Activated CD8-positive, alpha-beta memory T cell treated with anti-CD3 and anti-CD28 coated beads, Interleukin-2, amount 50 U/mL, for 4 hours (primary cell): ENCODE results near the gene NSMF.
"Not testable (repeated sequence)": the region's sequence is repeated elsewhere in the genome, so short reads cannot be mapped to it uniquely, and the experiment has no call there.

Experiments used
- DNase-seq: peaks from one replicate; pipeline ENCODE4 v3.0.0-alpha.2; 2020

The NSMF gene

GRCh38 chr9:137428841-137429545, 30.1 kb downstream of the NSMF start:
- DNase-seq = no peak

DNA sequence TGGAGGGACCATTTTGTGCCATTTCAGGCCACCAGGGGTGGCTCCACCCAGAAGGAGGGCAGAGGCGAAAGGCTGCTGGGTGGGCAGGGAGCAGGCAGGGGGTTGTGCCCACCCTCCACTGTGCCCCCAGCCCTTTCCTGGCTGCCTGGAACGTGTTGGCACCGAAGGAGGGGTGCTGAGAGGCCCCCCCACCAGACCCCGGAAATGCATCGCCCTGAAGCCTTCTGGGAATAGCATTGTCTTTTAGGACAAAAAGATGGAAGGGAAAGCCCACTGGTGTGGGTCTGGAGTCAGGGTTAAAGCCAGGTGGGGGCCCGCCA, 30.9 kb downstream of the NSMF start:
- DNase-seq = no peak

DNA sequence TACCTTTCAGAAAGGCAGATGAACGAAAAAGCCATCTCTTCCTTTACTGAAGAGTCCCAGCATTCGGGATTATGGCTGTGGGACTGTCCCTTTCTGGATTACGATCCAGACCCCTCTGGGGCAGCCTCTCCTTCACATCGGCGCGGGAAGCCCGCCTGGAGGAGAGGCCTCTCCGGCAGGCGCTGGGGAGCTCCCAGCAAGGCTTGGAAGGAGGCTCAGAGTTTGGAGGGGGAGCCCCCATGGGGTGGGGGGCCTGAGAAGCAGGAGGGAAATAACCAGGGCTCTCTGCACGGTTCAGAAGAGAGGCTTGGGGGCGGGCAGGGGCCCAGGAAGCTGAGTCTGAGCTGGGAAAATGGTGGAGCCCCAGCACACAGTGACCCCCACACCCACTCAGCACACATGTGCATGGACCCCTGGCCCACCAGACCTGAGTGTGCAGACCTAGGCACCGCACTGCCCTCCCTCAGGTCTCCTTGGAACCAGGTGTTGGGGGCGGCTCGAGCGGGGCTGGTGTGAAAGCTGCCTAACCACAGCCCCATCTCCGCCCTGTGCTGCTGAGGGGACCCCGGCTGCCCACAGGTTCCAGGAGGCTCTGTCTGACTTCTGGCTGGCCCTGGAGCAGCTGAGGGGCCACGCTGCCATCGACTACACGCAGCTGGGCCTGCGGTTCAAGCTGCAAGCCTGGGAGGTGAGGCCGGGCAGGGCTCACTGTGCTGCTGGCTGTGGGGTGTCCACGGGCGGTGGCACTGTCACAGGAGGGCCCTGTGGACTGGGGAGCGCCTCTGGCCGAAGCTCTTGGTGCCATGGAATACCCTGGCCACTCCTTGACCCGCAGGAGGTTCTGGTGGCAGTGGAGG, 31.5 kb downstream of the NSMF start:
- no peak for DNase-seq

- no peak for DNase-seq
Observed at GRCh38 chr9:137426018-137426681, 33.0 kb downstream of the NSMF start.

DNA sequence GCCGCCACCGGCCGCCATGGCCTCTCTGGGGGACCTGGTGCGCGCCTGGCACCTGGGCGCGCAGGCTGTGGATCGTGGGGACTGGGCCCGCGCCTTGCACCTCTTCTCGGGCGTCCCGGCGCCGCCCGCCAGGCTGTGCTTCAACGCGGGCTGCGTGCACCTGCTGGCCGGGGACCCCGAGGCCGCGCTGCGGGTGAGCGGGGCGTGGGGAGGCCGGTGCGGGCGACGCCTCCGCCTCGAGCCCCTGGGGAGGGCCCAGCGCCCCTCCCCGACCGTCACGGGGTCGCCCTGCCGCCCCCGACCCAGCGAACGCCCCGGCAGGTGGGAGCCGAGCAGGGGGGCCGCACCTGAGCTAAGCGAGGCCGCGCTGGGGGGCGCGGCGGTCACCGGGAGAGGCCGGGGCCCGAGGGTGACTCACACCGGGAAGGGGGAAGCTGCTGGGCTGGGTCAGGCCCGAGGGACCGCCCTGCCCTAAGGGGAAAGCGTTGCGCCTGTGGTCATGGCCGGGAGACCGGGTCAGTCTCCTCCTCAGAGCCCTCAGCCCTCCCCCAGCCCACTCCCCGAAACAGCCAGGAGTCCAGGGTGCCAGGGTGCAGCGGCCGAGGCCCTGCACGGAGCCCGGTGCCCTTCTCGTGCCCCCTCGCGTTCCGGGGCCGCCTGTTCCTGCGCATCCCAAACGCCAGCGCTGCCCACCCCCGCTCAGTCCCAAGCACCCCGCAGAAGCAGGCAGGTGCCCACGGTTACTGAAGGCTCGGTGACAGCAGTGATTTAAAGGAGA, 35.4 kb downstream of the NSMF start:
- DNase-seq = no peak

DNA sequence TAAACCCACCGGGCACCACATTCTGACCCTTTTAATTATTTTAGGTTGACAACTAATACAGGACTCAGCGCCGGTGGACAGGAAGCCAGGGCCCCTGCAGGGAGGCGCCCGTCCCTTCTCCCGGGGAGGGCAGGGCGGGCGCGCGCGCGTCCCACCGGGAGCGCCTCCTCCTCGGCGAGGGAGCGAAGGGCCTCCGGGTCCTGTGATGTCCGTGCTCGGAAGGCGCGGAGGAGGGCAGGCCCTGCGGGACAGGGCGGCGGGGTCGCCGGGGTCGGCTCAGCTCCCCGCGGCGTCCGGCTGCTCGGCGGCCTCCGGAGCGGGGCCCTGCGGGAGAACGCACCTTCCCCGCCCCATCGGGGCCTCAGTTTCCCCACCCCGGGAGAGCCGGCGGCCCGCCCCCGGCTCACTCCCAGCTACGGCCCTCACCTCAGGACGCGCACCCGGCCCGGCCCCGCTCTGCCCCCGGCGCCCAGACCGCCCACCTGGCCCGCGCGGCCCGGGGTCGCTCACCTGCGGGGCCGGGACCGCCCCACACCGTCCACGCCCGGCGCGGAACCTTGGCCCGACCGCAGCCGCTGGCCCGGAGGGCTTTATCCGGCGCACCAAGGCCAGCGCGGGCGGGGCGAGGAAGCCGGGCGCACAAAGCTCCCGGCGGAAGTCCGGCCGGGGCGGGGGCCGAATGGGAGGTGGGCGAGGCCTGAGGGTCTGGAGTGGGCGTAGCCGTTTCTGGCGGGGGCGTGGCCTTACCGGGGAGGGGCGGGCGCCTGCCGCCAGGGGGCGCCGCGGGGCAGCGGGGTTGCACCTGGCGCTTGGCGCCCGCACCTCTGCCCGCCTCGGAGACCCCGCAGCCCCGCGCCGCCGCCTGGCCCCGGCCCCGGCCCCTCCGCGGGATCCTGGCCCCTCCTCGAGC, 36.3 kb downstream of the NSMF start, which contains the start of the genes EXD3 and NOXA1:
EXD3 (minus strand) TSS at position 559 of the 910 bp plus-strand sequence. CDS start 27,805 bp downstream, outside the sequence.
NOXA1 (plus strand) TSS at position 790 of the 910 bp plus-strand sequence. CDS start 137 bp downstream, outside the sequence.
- DNase-seq = peak; percentile 90

DNA sequence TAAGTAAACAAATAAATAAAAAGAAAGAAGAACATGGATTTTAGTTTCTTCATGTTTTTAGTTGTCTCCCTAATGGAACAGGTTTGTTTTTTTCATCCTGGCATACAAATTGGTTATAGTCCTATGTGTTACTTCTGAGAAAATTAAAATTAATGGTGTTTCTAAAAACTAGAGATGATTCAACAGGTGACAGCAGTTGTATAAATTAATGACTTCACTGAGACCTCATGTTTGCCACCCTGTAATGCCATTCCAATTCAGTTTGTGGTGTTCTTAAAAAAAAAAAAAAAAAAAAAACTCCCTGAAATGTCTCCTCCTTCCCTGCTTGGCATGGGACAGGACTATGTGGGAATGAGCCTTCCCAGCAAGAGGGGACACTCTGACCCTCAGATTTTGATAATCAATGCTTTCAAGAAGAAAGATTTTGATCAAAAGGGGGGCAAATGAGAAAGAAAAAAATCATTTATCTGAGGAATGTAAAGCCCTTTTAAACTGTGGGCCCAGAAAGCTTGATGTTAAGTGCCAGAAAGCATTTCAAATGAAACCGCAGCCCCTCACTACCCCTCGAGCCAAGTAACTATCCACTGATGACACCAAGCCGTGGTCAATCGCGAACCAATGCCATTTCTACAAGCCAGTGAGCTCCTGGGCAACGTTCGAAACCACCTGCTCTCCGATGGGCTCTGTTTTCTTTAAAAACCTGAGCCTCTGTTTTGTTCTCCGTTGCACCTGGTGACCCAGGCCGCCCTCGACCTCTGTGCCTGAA, 37.1 kb downstream of the NSMF start:
- no peak for DNase-seq

- DNase-seq = no peak
Observed at GRCh38 chr9:137417161-137418021, 41.7 kb downstream of the NSMF start.

GRCh38 chr9:137416563-137417151, 42.5 kb downstream of the NSMF start:
- DNase-seq = no peak

DNA sequence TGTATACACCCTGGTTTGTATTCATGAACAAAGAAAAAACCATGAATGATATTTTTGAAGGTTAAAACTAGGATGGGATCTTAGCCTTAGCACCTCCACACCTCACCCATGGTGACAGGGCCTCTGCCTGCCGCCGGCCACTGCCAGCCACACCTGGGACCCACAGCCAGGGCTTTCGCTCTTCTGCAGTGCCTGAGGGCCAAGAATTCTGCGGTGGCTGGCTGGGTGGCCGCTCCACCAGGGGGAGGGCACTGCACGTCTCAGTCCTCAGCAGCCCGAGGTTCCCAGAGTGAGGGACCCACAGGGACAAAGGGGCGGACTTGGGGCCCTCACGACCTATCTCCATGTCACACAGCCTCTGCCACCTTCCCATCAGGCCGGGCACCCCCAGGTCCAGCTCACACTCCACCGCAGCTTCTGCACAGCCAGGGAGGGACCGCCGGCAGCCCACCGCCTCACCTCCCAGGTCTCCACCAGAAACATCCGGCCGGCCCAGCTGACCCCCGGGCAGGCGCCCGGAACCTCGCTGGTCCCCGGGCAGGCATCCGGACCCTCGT, 43.0 kb downstream of the NSMF start:
- no peak for DNase-seq

DNA sequence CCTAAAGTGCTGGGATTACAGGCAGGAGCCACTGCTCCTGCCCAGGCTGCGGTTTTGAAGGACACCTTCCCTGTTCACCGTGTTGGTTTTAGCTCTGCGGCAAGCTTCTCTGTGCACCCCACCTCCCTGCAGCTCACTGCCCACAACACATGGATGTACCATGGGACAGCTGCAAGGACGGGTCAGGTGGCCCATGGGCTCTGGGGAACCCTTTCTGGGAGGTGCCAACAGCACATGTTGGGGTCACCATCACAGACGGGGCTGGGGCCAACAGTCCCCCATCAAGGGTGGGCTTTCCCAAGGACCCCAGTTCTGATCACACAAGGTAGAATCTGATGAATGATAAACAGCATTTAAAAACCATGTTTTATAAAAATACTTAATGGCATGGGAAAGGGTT, 43.7 kb downstream of the NSMF start:
- no peak for DNase-seq

GRCh38 chr9:137412431-137412830, 46.7 kb downstream of the NSMF start:
- DNase-seq = no peak

GRCh38 chr9:137411645-137412380, 47.3 kb downstream of the NSMF start:
- DNase-seq = no peak

GRCh38 chr9:137411260-137411644, 47.9 kb downstream of the NSMF start:
- DNase-seq = no peak

DNA sequence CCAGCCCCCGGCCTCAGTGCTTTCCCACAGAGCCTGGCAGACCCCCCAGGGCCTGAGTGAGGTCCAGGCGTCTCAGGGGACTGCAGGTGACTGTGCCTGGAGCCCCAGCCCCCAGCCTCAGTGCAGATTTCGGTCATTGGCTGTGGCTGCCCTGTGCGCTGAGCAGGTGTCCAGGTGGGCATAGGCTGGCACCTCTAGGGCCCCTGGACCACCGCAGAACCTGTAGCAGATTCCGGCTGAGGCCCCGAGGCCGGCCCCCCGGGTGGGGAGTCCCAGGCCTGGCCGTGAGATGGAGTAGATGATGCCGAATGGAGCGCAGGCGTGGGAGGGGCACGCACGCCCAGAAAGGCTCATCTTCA, 48.3 kb downstream of the NSMF start:
- no peak for DNase-seq

GRCh38 chr9:137410236-137410890, 48.8 kb downstream of the NSMF start:
- not testable (repeated sequence) for DNase-seq

DNA sequence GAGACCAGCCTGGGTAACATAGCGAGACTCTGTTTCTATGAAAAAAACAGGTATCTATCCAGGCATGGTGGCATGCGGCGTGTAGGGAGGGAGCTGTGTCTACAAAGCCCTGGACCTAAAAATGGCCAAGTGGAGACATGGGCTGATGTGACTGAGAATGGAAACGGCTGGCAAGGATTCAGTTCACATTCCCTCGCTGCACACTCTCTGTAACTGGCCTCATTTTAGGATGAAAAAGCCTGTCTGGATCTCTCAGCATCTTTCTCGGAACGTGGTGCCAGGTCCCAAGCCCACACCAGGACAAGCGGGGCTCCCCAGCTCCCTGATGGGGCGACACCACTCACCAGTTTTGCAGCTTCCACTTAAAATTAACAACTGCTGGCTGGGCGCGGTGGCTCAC, 49.6 kb downstream of the NSMF start:
- no peak for DNase-seq
